Measurements from ENCODE around the gene CTIF. TPM values are rescaled to one million over a fixed set of nuclear protein-coding genes. Genes with fewer than 3 reads are reported as not detected.

CTIF gene
- total and polyA plus RNA-seq, 2 experiments from 2014 or later: 8.6 to 14.4 TPM

- Histone ChIP-seq H3K4me3 (no peak overlapping the region), H3K79me2 (replicated peaks; ENCODE audit: insufficient read depth) (no peaks in the 10 kb centered on the region), H3K27ac (ENCODE audit: low read depth) (no peak overlapping the region), H4K20me1 (replicated peaks; ENCODE audit: insufficient read depth) (no peaks in the 10 kb centered on the region), H3K9me2 (ENCODE audit: insufficient read depth) (no peaks in the 10 kb centered on the region), H3K36me3 (ENCODE audit: insufficient read depth) (no peaks in the 10 kb centered on the region), H3K4me1 (ENCODE audit: insufficient read depth) (peaks cover 22% of the 10 kb centered on the region; the same call in 1 of the 2 replicates), H2AFZ (no peak overlapping the region), H3K27me3 (ENCODE audit: insufficient read depth) (no peaks in the 10 kb centered on the region), H3F3A (replicated peaks; ENCODE audit: low read depth) (no peaks in the 10 kb centered on the region), H3K4me2 (peak overlapping the region; percentile 39)
- H3K4me3 Mint-ChIP-seq: no peak overlapping the region
- peak overlapping the region; percentile 79; the same call in 1 of the 2 replicates for H3K27ac Mint-ChIP-seq
- no peak for TF ChIP-seq ETS1 (IDR thresholded peaks at IDR 0.05)
- no peak for TF ChIP-seq ZNF331 (CRISPR knock-in tag; IDR thresholded peaks at IDR 0.05; ENCODE audit: low read depth)
- TF ChIP-seq STAT1 (IDR thresholded peaks at IDR 0.05; ENCODE audit: unreplicated experiment): no peak
- TF ChIP-seq REST (IDR thresholded peaks at IDR 0.05; ENCODE audit: unreplicated experiment): no peak
- no peak for TF ChIP-seq NANOG (IDR thresholded peaks at IDR 0.05; ENCODE audit: borderline replicate concordance)
- no peak for TF ChIP-seq ZNF114 (CRISPR knock-in tag; IDR thresholded peaks at IDR 0.05)
- peaks cover 32% of the 10 kb centered on the region for H3K4me1 Mint-ChIP-seq
- H3K9me3 Mint-ChIP-seq: no peaks in the 10 kb centered on the region
- H3K36me3 Mint-ChIP-seq (ENCODE audit: low read depth): no peaks in the 10 kb centered on the region; the same call in 2 of the 3 replicates
- peaks cover 13% of the 10 kb centered on the region for H3K27me3 Mint-ChIP-seq (ENCODE audit: insufficient read depth, low read depth, poor library complexity)
- ATAC-seq (peak; percentile 39), DNase-seq (ENCODE audit: low spot score) (peak; percentile 54)
Measured at GRCh38 chr18:48860269-48861180, 321.7 kb downstream of the CTIF start.

GRCh38 chr18:48861181-48861708 is 322.4 kb downstream of the CTIF start:
- peaks cover 32% of the 10 kb centered on the region for H3K4me1 Mint-ChIP-seq
- no peak overlapping the region for H3K27ac ChIP-seq (ENCODE audit: low read depth)
- H3K4me3 ChIP-seq: no peak overlapping the region
- no peak overlapping the region for H3K4me3 Mint-ChIP-seq
- peaks cover 22% of the 10 kb centered on the region; the same call in 1 of the 2 replicates for H3K4me1 ChIP-seq (ENCODE audit: insufficient read depth)
- no peaks in the 10 kb centered on the region for H3K9me3 Mint-ChIP-seq
- H2AFZ ChIP-seq: no peak overlapping the region
- ATAC-seq: peak; percentile 70
- H3K27ac Mint-ChIP-seq: no peak overlapping the region
- no peaks in the 10 kb centered on the region for H3F3A ChIP-seq (replicated peaks; ENCODE audit: low read depth)
- no peaks in the 10 kb centered on the region for H3K36me3 ChIP-seq (ENCODE audit: insufficient read depth)
- H3K79me2 ChIP-seq (replicated peaks; ENCODE audit: insufficient read depth): no peaks in the 10 kb centered on the region
- no peaks in the 10 kb centered on the region; the same call in 2 of the 3 replicates for H3K36me3 Mint-ChIP-seq (ENCODE audit: low read depth)
- H3K27me3 ChIP-seq (ENCODE audit: insufficient read depth): no peaks in the 10 kb centered on the region
- peaks cover 13% of the 10 kb centered on the region for H3K27me3 Mint-ChIP-seq (ENCODE audit: insufficient read depth, low read depth, poor library complexity)
- no peak overlapping the region for H3K4me2 ChIP-seq
- no peaks in the 10 kb centered on the region for H3K9me2 ChIP-seq (ENCODE audit: insufficient read depth)
- H4K20me1 ChIP-seq (replicated peaks; ENCODE audit: insufficient read depth): no peaks in the 10 kb centered on the region
- 0 out of 4 replicates have a peak, but pooled peaks of 1 of the 2 experiments have one; percentile 21 for TF ChIP-seq CTCF (conservative IDR thresholded peaks at IDR 0.05; ENCODE audit: low read depth in 2 of 2)
- no peak for TF ChIP-seq EZH2 (IDR thresholded peaks at IDR 0.05; ENCODE audit: low read depth, unreplicated experiment)
- peak; percentile 49 for DNase-seq (ENCODE audit: low spot score)
